ENCODE results near the gene BTF3L4.
"Not testable (repeated sequence)": the region's sequence is repeated elsewhere in the genome, so short reads cannot be mapped to it uniquely, and the experiment has no call there.

BTF3L4 gene

DNA sequence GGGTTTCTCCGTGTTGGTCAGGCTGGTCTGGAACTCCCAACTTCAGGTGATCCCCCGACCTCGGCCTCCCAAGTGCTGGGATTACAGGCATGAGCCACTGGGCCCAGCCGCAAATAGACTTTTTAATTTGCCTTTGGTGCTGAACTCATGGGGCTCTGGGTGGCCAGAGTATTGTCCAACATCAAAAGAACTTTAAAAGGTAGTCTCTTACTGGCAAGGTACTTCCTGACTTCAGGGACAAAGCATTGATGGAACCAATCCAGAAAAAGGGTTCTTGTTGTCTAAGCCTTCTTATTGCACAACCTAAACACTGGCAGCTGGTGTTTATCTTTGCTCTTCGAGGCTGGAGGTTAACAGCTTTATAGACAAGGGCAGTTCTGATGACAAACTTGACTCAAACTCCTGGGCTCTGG lies 18.7 kb upstream of the BTF3L4 start:
- no peak overlapping the region; the same call in 1 of the 2 replicates for H3K27ac ChIP-seq
- peaks cover 38% of the 10 kb centered on the region for H3K36me3 ChIP-seq
- TF ChIP-seq, protein P1, sequence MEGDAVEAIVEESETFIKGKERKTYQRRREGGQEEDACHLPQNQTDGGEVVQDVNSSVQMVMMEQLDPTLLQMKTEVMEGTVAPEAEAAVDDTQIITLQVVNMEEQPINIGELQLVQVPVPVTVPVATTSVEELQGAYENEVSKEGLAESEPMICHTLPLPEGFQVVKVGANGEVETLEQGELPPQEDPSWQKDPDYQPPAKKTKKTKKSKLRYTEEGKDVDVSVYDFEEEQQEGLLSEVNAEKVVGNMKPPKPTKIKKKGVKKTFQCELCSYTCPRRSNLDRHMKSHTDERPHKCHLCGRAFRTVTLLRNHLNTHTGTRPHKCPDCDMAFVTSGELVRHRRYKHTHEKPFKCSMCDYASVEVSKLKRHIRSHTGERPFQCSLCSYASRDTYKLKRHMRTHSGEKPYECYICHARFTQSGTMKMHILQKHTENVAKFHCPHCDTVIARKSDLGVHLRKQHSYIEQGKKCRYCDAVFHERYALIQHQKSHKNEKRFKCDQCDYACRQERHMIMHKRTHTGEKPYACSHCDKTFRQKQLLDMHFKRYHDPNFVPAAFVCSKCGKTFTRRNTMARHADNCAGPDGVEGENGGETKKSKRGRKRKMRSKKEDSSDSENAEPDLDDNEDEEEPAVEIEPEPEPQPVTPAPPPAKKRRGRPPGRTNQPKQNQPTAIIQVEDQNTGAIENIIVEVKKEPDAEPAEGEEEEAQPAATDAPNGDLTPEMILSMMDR (IDR thresholded peaks at IDR 0.05; ENCODE audit: low read depth, low read length), result no peak
- H3K27me3 ChIP-seq (ENCODE audit: insufficient read depth, low read depth, severe bottlenecking), result no peaks in the 10 kb centered on the region
- no peaks in the 10 kb centered on the region for H3K9me3 ChIP-seq (ENCODE audit: severe bottlenecking)
- DNase-seq, result no peak
- no peak overlapping the region for H3K4me3 ChIP-seq (ENCODE audit: low read depth, low read length)

DNA sequence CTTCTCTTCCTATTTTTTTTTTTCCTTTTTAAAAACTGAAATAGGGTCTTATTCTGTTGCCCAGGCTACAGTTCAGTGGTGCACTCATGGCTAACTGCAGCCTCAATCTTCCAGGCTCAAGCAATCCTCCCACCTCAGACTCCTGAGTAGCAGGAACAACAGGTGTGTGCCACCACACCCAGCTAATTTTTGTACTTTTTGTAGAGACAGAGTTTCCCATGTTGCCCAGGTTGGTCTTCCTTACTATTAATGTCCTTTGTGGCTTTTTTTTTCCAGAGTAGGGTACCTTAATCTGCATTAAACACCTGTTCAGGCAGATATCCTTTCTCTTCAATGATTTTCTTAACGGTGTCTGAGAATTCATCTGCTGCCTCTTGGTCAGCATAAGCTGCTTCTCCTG lies 18.2 kb upstream of the BTF3L4 start:
- no peaks in the 10 kb centered on the region for H3K27me3 ChIP-seq (ENCODE audit: insufficient read depth, low read depth, severe bottlenecking)
- H3K36me3 ChIP-seq, result peaks cover 32% of the 10 kb centered on the region
- H3K27ac ChIP-seq, result no peak overlapping the region; the same call in 1 of the 2 replicates
- TF ChIP-seq, protein P1 (IDR thresholded peaks at IDR 0.05; ENCODE audit: low read depth, low read length), result no peak
- no peak overlapping the region for H3K4me3 ChIP-seq (ENCODE audit: low read depth, low read length)
- H3K9me3 ChIP-seq (ENCODE audit: severe bottlenecking), result no peaks in the 10 kb centered on the region
- no peak for DNase-seq

DNA sequence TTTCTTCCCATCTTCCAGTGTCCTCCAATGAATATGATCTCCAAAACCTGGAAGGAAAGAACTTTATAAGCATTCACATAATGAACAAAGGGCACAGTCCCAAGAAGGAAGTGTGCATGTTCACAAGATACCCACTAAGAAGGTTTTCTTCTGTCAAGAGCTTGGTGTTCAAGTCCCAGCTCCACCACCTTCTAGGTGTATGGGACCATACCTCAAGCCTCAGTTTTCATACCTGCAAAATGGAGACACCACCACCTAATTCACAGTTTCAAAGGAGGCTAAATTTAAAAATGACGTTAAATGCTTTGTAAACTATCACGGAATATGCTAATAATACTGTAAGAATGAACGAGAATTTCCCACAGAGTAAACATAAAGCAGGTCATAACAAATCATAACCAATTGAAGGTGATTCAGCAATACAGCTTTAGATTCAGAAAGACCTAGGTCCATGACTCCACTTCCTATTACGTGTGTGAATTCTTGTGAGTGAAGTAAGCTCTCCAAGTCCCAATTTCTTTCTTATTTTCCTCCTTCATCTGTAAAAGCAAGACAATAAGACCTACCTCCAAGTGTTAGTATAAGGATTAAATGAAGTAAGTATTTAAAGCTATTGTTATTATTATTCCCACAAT lies 14.4 kb upstream of the BTF3L4 start:
- peaks cover 36% of the 10 kb centered on the region for H3K36me3 ChIP-seq

DNA sequence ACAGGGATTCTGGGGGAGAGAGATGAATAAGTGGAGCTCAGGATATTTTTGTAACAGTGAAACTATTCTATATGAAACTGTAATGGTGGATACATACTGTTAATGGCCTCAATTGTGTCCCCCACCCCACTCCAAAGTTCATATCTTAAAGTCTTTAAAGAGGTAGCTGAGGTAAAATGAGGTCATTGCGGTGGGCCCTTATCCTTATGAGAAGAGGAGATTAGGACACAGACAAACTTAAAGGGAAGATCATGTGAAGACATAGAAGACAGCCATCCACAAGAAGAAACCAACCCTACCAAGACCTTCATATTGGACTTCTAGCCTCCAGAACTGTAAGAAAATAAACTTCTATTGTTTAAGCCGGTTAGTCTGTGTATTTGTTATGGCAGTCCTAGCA lies 10.9 kb upstream of the BTF3L4 start:
- no peaks in the 10 kb centered on the region for H3K27me3 ChIP-seq (ENCODE audit: insufficient read depth, low read depth, severe bottlenecking)
- TF ChIP-seq, protein P1 (IDR thresholded peaks at IDR 0.05; ENCODE audit: low read depth, low read length), result no peak
- H3K9me3 ChIP-seq (ENCODE audit: severe bottlenecking), result peaks cover 5% of the 10 kb centered on the region
- no peak for DNase-seq
- H3K4me3 ChIP-seq (ENCODE audit: low read depth, low read length), result no peak overlapping the region
- peaks cover 25% of the 10 kb centered on the region for H3K36me3 ChIP-seq
- H3K27ac ChIP-seq, result no peak overlapping the region

More for the DNA sequence above, 14.4 kb upstream of the BTF3L4 start:
- TF ChIP-seq, protein P1 (IDR thresholded peaks at IDR 0.05; ENCODE audit: low read depth, low read length), result no peak
- Histone ChIP-seq H3K4me3 (ENCODE audit: low read depth, low read length) (no peak overlapping the region), H3K27ac (no peak overlapping the region), H3K27me3 (ENCODE audit: insufficient read depth, low read depth, severe bottlenecking) (no peaks in the 10 kb centered on the region), H3K9me3 (ENCODE audit: severe bottlenecking) (peaks cover 2% of the 10 kb centered on the region)
- no peak for DNase-seq

DNA sequence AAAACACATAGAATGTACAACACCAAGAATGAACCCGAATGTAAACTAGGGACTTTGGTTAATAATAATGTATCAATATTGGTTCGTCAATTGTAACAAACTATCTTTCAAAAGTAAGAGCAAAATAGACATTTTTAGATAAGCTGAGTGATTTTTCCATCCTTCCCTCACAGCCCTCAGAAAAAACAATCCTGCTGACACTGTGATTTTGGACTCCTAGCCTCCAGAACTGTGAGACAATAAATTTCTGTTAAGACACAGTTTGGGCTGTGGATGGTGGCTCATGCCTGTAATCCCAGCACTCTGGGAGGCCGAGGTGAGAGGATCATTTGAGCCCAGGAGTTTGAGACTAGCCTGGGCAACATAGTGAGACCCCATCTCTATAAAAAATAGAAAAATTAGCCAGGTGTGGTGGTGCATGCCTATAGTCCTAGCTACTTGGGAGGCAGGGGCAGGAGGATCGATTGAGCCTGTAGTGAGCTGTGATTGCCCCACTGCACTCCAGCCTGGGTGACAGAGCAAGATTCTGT lies 10.4 kb upstream of the BTF3L4 start:
- H3K27me3 ChIP-seq (ENCODE audit: insufficient read depth, low read depth, severe bottlenecking); H3K27ac ChIP-seq; H3K9me3 ChIP-seq (ENCODE audit: severe bottlenecking); H3K4me3 ChIP-seq (ENCODE audit: low read depth, low read length); DNase-seq: not testable (repeated sequence)
- peaks cover 20% of the 10 kb centered on the region for H3K36me3 ChIP-seq

DNA sequence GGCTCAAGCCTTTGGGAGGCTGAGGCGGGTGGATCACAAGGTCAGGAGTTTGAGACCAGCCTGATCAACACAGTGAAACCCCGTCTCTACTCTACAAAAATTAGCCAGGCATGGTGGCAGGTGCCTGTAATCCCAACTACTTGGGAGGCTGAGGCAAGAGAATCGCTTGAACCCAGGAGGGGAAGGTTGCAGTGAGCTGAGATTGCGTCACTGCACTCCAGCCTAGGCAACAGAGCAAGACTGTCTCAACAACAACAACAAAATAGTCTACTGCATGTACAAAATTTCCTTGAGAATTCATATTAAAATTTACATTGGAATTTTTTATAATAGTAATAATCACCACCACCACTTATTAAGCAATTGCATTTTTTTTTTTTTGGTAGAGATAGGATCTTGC lies 6.8 kb upstream of the BTF3L4 start:
- H3K36me3 ChIP-seq, result peaks cover 24% of the 10 kb centered on the region
- not testable (repeated sequence) for H3K27me3 ChIP-seq (ENCODE audit: insufficient read depth, low read depth, severe bottlenecking); DNase-seq; H3K4me3 ChIP-seq (ENCODE audit: low read depth, low read length); H3K27ac ChIP-seq; H3K9me3 ChIP-seq (ENCODE audit: severe bottlenecking)

DNA sequence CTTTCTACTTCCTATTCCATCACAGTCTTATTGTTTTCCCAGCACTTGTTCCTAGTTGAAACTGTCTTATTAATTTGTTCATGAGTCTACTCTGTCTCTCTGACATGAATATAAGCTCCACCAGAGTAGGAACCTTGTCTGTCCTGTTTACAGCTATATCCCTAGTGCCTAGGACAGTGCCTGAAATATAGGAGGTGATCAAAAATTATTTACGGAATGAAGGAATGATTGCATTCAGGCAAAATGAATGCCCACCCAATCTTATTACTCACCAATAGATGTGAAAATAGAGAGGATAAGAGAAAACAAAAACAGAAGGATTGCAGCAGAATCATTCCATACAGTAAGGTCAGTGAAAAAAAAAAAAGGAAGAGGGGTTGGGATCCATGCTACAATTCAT lies 2.2 kb upstream of the BTF3L4 start:
- peaks cover 17% of the 10 kb centered on the region for H3K36me3 ChIP-seq
- no peak overlapping the region; the same call in 1 of the 2 replicates for H3K4me3 ChIP-seq (ENCODE audit: low read depth, low read length)
- no peak for DNase-seq
- H3K27ac ChIP-seq, result no peak overlapping the region
- TF ChIP-seq, protein P1 (IDR thresholded peaks at IDR 0.05; ENCODE audit: low read depth, low read length), result no peak
- no peaks in the 10 kb centered on the region for H3K9me3 ChIP-seq (ENCODE audit: severe bottlenecking)
- H3K27me3 ChIP-seq (ENCODE audit: insufficient read depth, low read depth, severe bottlenecking), result no peaks in the 10 kb centered on the region
